Epithelial cell of esophagus (primary cell): ENCODE data around the gene CCDC30.

ENCODE experiments used
- DNase-seq: peaks from one replicate; pipeline ENCODE4 v3.0.0; 2010; ENCODE audit warnings: low read depth
- H3K4me3 ChIP-seq: 2 replicates; pipeline ENCODE4 v1.5.1; 2011; ENCODE audit warnings: mild to moderate bottlenecking, low read length, control low read depth
- CTCF ChIP-seq: IDR thresholded peaks from 2 replicates; pipeline ENCODE4 v1.5.1; 2011; ENCODE audit warnings: low read depth, mild to moderate bottlenecking, low read length, control low read depth, inconsistent platforms; ENCODE audit not compliant: insufficient read depth; ENCODE audit errors: missing control alignments

Gene CCDC30

GRCh38 chr1:42420911-42421585 is 42.0 kb upstream of the CCDC30 start:
- peak; percentile 46 for DNase-seq
- no peak for TF ChIP-seq CTCF
- H3K4me3 ChIP-seq = no peak overlapping the region

GRCh38 chr1:42422737-42423136 is 40.3 kb upstream of the CCDC30 start:
- DNase-seq = no peak
- TF ChIP-seq CTCF = no peak
- H3K4me3 ChIP-seq = no peak overlapping the region

GRCh38 chr1:42423681-42424080 is 39.4 kb upstream of the CCDC30 start:
- no peak for DNase-seq
- TF ChIP-seq CTCF = no peak
- no peak overlapping the region for H3K4me3 ChIP-seq

GRCh38 chr1:42424201-42424600 is 38.9 kb upstream of the CCDC30 start:
- no peak overlapping the region for H3K4me3 ChIP-seq
- DNase-seq = no peak
- TF ChIP-seq CTCF = no peak

- DNase-seq = no peak
- no peak overlapping the region for H3K4me3 ChIP-seq
- no peak for TF ChIP-seq CTCF
These were observed 35.8 kb upstream of the CCDC30 start for GRCh38 chr1:42427240-42427639.

GRCh38 chr1:42429603-42430002 is 33.5 kb upstream of the CCDC30 start:
- H3K4me3 ChIP-seq = no peak overlapping the region
- DNase-seq = no peak
- TF ChIP-seq CTCF = no peak
